ENCODE results near the gene APH1A.
"Not testable (repeated sequence)": the region's sequence is repeated elsewhere in the genome, so short reads cannot be mapped to it uniquely, and the experiment has no call there.

APH1A gene

GRCh38 chr1:150243003-150243402 is 25.8 kb downstream of the APH1A start:
- TF ChIP-seq, protein P1, sequence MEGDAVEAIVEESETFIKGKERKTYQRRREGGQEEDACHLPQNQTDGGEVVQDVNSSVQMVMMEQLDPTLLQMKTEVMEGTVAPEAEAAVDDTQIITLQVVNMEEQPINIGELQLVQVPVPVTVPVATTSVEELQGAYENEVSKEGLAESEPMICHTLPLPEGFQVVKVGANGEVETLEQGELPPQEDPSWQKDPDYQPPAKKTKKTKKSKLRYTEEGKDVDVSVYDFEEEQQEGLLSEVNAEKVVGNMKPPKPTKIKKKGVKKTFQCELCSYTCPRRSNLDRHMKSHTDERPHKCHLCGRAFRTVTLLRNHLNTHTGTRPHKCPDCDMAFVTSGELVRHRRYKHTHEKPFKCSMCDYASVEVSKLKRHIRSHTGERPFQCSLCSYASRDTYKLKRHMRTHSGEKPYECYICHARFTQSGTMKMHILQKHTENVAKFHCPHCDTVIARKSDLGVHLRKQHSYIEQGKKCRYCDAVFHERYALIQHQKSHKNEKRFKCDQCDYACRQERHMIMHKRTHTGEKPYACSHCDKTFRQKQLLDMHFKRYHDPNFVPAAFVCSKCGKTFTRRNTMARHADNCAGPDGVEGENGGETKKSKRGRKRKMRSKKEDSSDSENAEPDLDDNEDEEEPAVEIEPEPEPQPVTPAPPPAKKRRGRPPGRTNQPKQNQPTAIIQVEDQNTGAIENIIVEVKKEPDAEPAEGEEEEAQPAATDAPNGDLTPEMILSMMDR (IDR thresholded peaks at IDR 0.05; ENCODE audit: control insufficient read depth, insufficient read depth, low read depth, low read length, missing control alignments) = no peak
- DNase-seq (ENCODE audit: low read depth) = no peak
- H3K4me3 ChIP-seq (ENCODE audit: control insufficient read depth, low read depth, low read length) = no peak overlapping the region

DNA sequence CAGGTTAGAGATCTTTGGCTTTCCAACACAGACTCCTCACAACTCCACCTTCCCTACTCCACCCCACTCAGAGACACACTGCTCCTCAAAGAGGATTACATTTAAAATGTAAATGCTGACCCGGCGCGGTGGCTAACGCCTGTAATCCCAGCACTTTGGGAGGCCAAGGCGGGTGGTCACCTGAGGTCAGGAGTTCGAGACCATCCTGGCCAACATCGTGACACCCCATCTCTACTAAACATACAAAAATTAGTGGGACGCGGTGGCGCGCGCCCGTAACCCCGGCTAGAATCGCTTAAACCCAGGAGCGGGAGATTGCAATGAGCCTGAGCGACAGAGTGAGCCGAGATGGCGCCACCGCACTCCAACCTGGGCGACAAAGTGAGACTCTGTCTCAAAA is 31.1 kb downstream of the APH1A start:
- no peak overlapping the region for H3K4me3 ChIP-seq (ENCODE audit: control insufficient read depth, low read depth, low read length)
- DNase-seq (ENCODE audit: low read depth) = no peak
- TF ChIP-seq, protein P1 (IDR thresholded peaks at IDR 0.05; ENCODE audit: control insufficient read depth, insufficient read depth, low read depth, low read length, missing control alignments) = no peak

- not testable (repeated sequence) for H3K4me3 ChIP-seq (ENCODE audit: control insufficient read depth, low read depth, low read length); DNase-seq (ENCODE audit: low read depth)
Observed at GRCh38 chr1:150237176-150237575, 31.6 kb downstream of the APH1A start.

DNA sequence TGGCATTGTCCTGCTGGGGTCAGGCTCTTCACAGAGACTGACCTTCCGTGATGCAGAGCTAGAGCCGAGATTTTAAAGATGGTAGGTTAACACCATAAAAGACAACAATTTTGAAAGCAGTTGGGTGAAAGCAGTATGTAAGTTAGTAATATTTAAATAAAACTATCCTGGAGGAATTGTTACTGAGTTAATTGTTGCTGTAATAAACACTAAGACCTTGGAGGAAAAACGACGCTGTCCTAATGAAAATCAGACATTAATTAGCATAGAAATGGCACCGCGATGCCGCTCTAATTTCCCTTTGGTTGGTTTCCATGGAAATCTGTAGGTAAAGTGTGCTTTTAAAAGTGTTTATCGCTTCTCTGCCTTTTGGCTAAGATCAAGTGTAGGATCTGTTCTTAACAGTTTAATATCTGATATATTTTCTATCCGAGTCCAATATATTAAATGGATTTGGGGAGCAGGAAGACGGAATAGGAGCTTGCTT is 32.2 kb downstream of the APH1A start:
- peak overlapping the region; percentile 64 for H3K4me3 ChIP-seq (ENCODE audit: control insufficient read depth, low read depth, low read length)
- DNase-seq (ENCODE audit: low read depth) = no peak
- TF ChIP-seq, protein P1 (IDR thresholded peaks at IDR 0.05; ENCODE audit: control insufficient read depth, insufficient read depth, low read depth, low read length, missing control alignments) = no peak

DNA sequence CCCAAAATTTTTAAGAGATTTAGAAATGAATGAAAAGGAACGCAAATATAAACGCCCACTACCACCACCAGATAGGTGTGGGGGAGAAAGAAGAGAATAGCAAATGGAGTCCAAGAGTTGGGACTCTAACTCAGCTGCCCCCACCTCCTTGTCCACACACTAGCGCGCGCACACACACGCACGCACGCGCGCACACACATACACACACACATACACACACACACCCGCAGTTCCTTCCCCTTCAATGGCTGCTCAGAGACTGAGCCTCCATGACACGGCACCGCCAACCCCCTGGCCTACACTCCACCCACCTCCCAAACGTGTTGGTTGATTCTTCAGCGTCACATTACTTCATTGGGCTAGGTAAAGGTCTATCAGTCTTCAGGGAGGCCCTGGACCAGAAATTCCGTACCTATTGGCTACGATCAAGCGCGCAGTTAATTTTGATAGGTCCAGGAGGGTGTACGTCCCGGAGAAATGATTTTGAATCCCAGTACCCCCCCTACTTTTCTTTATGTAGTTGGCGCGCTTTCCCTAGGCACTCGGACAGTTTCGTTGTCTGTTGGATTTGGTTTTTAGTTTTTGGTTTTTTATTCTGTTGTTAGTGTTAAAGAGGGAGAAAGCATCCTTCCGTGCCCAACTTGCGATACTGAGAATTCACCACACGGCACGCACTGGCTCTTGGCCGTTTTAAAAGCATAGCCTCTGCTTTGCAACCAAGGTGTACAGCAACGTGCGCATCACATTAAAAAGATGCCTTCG is 32.8 kb downstream of the APH1A start, which contains the start of gene ANP32E:
Gene ANP32E, minus strand, starts transcription at position 261 of the 762 bp plus-strand sequence. CDS start 326 bp downstream, outside the sequence.
- TF ChIP-seq, protein P1 (IDR thresholded peaks at IDR 0.05; ENCODE audit: control insufficient read depth, insufficient read depth, low read depth, low read length, missing control alignments) = no peak
- peak within 1 kb of the TSS; percentile 64 for H3K4me3 ChIP-seq (ENCODE audit: control insufficient read depth, low read depth, low read length)
- DNase-seq (ENCODE audit: low read depth) = peak; percentile 99

DNA sequence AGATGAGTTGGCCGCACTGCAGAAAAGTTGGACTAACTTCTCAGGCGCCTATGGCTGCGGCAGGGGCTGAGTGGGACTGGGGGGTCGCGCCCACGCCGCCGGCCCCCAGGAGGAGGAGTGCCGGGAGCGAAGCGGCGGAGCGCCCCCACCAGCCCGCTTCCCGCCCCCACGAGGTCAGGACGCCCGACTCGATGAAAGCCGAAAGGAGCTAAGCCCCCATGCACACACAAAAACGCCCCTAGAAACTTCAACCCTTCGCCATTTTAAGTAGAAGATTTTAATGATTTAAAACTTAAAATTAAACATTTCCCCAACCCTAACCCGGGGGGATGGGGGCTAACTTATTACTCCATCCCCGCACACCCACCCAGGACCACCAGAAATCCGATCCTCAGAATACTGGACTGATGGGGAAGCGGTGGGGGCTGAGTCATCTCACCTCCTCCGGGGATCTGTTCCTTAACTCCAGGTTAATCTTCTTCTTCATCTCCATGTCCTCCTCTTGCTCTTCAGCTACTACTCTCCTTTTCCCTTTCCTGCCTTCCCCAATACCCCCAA is 33.4 kb downstream of the APH1A start:
- TF ChIP-seq, protein P1 (IDR thresholded peaks at IDR 0.05; ENCODE audit: control insufficient read depth, insufficient read depth, low read depth, low read length, missing control alignments) = no peak
- DNase-seq (ENCODE audit: low read depth) = no peak
- peak overlapping the region; percentile 64 for H3K4me3 ChIP-seq (ENCODE audit: control insufficient read depth, low read depth, low read length)

All from AG09309 (cell line).